Effector memory CD8-positive, alpha-beta T cell (primary cell): ENCODE results near the gene STK32C.
"Not testable (repeated sequence)": the region's sequence is repeated elsewhere in the genome, so short reads cannot be mapped to it uniquely, and the experiment has no call there.

Experiments used
- ATAC-seq: fragments of 150-1000 bp; cut with Tn5 transposase; replicated peaks from 2 replicates; pipeline ENCODE4 v1.10.0; 2021; ENCODE audit warnings: mild to moderate bottlenecking, moderate library complexity
- DNase-seq, 3 experiments: peaks; one replicate each; pipeline ENCODE4 v3.0.0; 2021
- H3K27ac Mint-ChIP-seq, 2 donors: one replicate each; pipeline ENCODE4 v1.8.0; 2022; ENCODE audit warnings: mild to moderate bottlenecking in 2 of 2, mixed read lengths in 2 of 2, moderate library complexity in 2 of 2
- H3K27me3 Mint-ChIP-seq, 2 donors: one replicate each; pipeline ENCODE4 v1.8.0; 2022; ENCODE audit warnings: mixed read lengths in 2 of 2
- H3K36me3 Mint-ChIP-seq: one replicate; pipeline ENCODE4 v1.8.0; 2022; ENCODE audit warnings: mild to moderate bottlenecking, moderate library complexity, mixed read lengths; ENCODE audit not compliant: insufficient read depth
- H3K4me1 Mint-ChIP-seq, 2 donors: one replicate each; pipeline ENCODE4 v1.8.0; 2022; ENCODE audit warnings: low read depth in 2 of 2, mixed read lengths in 2 of 2
- H3K4me3 Mint-ChIP-seq, 2 donors: one replicate each; pipeline ENCODE4 v1.8.0; 2022; ENCODE audit warnings: mild to moderate bottlenecking in 2 of 2, mixed read lengths in 2 of 2, moderate library complexity in 2 of 2
- H3K9me3 Mint-ChIP-seq, 2 donors: one replicate each; pipeline ENCODE4 v1.8.0; 2022; ENCODE audit warnings: mixed read lengths in 2 of 2

Gene STK32C

GRCh38 chr10:132273304-132273944, 34.3 kb downstream of the STK32C start:
- ATAC-seq, result no peak
- Mint-ChIP-seq H3K4me1 (peaks cover 2 to 8% of the 10 kb centered on the region in 2 donors), H3K27me3 (no peaks in the 10 kb centered on the region), H3K36me3 (no peaks in the 10 kb centered on the region), H3K9me3 (no peaks in the 10 kb centered on the region), H3K4me3 (no peak overlapping the region), H3K27ac (no peak overlapping the region)
- DNase-seq, result no peak

GRCh38 chr10:132272231-132272971, 35.3 kb downstream of the STK32C start:
- ATAC-seq (no peak), DNase-seq (no peak)
- peaks cover 0 to 9% of the 10 kb centered on the region in 2 donors for H3K9me3 Mint-ChIP-seq
- no peaks in the 10 kb centered on the region for H3K27me3 Mint-ChIP-seq
- no peak overlapping the region for H3K4me3 Mint-ChIP-seq
- H3K4me1 Mint-ChIP-seq, result peaks cover 5 to 9% of the 10 kb centered on the region in 2 donors
- no peaks in the 10 kb centered on the region for H3K36me3 Mint-ChIP-seq
- no peak overlapping the region for H3K27ac Mint-ChIP-seq

- peaks cover 0 to 10% of the 10 kb centered on the region in 2 donors for H3K9me3 Mint-ChIP-seq
- H3K4me1 Mint-ChIP-seq, result peaks cover 5 to 10% of the 10 kb centered on the region in 2 donors
- H3K36me3 Mint-ChIP-seq, result no peaks in the 10 kb centered on the region
- no peaks in the 10 kb centered on the region for H3K27me3 Mint-ChIP-seq
- no peak overlapping the region for H3K4me3 Mint-ChIP-seq
- DNase-seq, result no peak
- H3K27ac Mint-ChIP-seq, result no peak overlapping the region
- no peak for ATAC-seq
Observed at GRCh38 chr10:132271458-132272230, 36.1 kb downstream of the STK32C start.

- H3K9me3 Mint-ChIP-seq, result peaks cover 0 to 10% of the 10 kb centered on the region in 2 donors
- peaks cover 10 to 17% of the 10 kb centered on the region in 2 donors for H3K4me1 Mint-ChIP-seq
- no peak overlapping the region for H3K27ac Mint-ChIP-seq
- DNase-seq (no peak), ATAC-seq (no peak)
- H3K36me3 Mint-ChIP-seq, result no peaks in the 10 kb centered on the region
- H3K4me3 Mint-ChIP-seq, result no peak overlapping the region
- H3K27me3 Mint-ChIP-seq, result no peaks in the 10 kb centered on the region
Observed at GRCh38 chr10:132270721-132271457, 36.9 kb downstream of the STK32C start.

GRCh38 chr10:132270256-132270655, 37.5 kb downstream of the STK32C start:
- ATAC-seq (no peak), DNase-seq (no peak)
- Mint-ChIP-seq H3K27me3 (no peaks in the 10 kb centered on the region), H3K9me3 (peaks cover 0 to 10% of the 10 kb centered on the region in 2 donors), H3K27ac (no peak overlapping the region), H3K4me1 (peaks cover 11 to 17% of the 10 kb centered on the region in 2 donors), H3K4me3 (no peak overlapping the region), H3K36me3 (no peaks in the 10 kb centered on the region)

GRCh38 chr10:132269266-132270230, 38.2 kb downstream of the STK32C start:
- DNase-seq, result no peak
- no peaks in the 10 kb centered on the region for H3K27me3 Mint-ChIP-seq
- H3K9me3 Mint-ChIP-seq, result peaks cover 0 to 10% of the 10 kb centered on the region in 2 donors
- no peaks in the 10 kb centered on the region for H3K36me3 Mint-ChIP-seq
- H3K4me1 Mint-ChIP-seq, result peaks cover 11 to 17% of the 10 kb centered on the region in 2 donors
- ATAC-seq, result no peak
- H3K27ac Mint-ChIP-seq, result no peak overlapping the region
- no peak overlapping the region for H3K4me3 Mint-ChIP-seq

GRCh38 chr10:132267916-132268315, 39.8 kb downstream of the STK32C start:
- H3K9me3 Mint-ChIP-seq, result peaks cover 0 to 10% of the 10 kb centered on the region in 2 donors
- not testable (repeated sequence) for H3K36me3 Mint-ChIP-seq, DNase-seq, H3K27me3 Mint-ChIP-seq, ATAC-seq, H3K27ac Mint-ChIP-seq, H3K4me3 Mint-ChIP-seq
- H3K4me1 Mint-ChIP-seq, result peaks cover 11 to 19% of the 10 kb centered on the region in 2 donors

GRCh38 chr10:132266594-132267161, 41.1 kb downstream of the STK32C start:
- H3K9me3 Mint-ChIP-seq, result peaks cover 0 to 10% of the 10 kb centered on the region in 2 donors
- ATAC-seq (no peak), DNase-seq (no peak)
- no peak overlapping the region for H3K4me3 Mint-ChIP-seq
- H3K27ac Mint-ChIP-seq, result no peak overlapping the region
- H3K27me3 Mint-ChIP-seq, result peaks cover 0 to 6% of the 10 kb centered on the region in 2 donors
- no peaks in the 10 kb centered on the region for H3K36me3 Mint-ChIP-seq
- peaks cover 6 to 17% of the 10 kb centered on the region in 2 donors for H3K4me1 Mint-ChIP-seq

GRCh38 chr10:132265890-132266496, 41.8 kb downstream of the STK32C start:
- peaks cover 0 to 6% of the 10 kb centered on the region in 2 donors for H3K27me3 Mint-ChIP-seq
- peaks cover 0 to 10% of the 10 kb centered on the region in 2 donors for H3K9me3 Mint-ChIP-seq
- ATAC-seq (no peak), DNase-seq (no peak)
- H3K36me3 Mint-ChIP-seq, result no peaks in the 10 kb centered on the region
- no peak overlapping the region for H3K4me3 Mint-ChIP-seq
- peaks cover 6 to 17% of the 10 kb centered on the region in 2 donors for H3K4me1 Mint-ChIP-seq
- H3K27ac Mint-ChIP-seq, result no peak overlapping the region

GRCh38 chr10:132264966-132265889, 42.5 kb downstream of the STK32C start:
- Mint-ChIP-seq H3K9me3 (peaks cover 0 to 10% of the 10 kb centered on the region in 2 donors), H3K4me3 (no peak overlapping the region), H3K27me3 (peaks cover 0 to 6% of the 10 kb centered on the region in 2 donors), H3K4me1 (peaks cover 6 to 17% of the 10 kb centered on the region in 2 donors), H3K36me3 (no peaks in the 10 kb centered on the region), H3K27ac (no peak overlapping the region)
- DNase-seq, result no peak
- no peak for ATAC-seq
